NCI-H146 (cell line): ENCODE measurements around the gene ADGRB3.

ENCODE experiments used
- DNase-seq: peaks from one replicate; lab custom pipeline; 2025; lab: John Stamatoyannopoulos, UW

The ADGRB3 gene

DNA sequence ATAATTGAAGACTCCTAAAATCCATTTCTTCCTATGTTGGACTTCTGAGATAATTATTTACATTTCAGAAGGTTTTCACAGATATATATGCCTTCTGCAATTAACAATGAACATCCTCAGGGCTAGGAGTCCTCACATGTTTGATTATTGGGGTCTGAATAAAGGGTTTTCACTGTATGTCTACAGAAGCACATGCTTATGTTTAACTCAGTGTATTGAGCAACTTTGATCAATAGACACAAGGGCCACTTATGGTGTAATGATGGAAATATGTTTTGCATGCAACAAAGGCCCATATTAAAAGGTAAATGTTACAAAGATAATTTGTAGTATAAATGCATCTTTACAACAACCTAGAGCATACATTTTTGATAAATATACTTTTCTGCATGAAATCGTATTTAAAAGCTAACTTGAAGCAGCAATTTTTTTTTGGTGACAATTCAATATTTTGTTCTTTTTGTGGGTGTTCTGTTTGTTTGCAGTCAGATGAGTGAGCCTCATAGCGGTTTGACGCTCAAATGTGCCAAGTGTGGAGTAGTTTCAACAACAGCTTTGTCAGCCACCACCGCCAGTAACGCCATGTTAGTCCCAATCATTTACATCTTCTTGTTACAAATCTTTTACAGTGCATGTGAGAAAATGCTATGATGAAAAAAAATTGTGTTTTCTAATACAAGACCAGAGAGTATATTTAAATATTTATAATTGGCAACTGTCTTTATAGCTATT lies 703.5 kb downstream of the ADGRB3 start:
- DNase-seq, result no peak

DNA sequence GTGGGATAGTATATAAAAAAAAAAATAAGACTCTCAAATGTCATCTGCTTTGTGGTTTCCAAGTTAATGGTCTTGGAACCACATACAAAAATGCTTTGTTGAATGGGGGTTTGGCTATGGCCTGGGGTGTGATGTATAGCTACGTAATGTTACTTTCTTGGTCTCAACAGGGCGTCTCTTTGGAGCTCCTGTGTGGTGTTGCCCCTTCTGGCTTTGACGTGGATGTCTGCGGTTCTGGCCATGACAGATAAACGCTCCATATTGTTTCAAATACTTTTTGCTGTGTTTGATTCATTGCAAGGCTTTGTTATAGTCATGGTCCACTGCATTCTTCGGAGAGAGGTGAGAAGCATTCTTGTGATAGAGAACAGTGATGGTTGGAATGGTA lies 704.1 kb downstream of the ADGRB3 start:
- DNase-seq, result no peak

DNA sequence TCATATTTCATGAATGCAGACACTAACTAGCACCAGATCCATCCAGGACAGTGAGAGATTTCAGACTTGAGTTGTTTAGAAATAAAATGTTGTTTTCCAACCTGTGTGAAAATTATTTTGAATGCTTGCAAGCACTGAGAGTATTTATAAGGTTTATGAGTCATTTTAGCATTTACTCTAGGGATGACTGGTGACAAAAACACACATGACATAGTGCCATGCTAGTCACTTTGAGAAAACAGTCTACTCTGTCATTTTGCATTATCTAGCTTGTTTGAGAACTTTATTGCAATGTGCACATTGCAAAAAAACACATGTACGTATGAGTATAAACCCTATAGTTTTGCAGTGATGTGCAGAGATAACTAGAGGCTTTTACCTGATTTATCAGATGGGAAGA lies 705.1 kb downstream of the ADGRB3 start:
- DNase-seq, result no peak

DNA sequence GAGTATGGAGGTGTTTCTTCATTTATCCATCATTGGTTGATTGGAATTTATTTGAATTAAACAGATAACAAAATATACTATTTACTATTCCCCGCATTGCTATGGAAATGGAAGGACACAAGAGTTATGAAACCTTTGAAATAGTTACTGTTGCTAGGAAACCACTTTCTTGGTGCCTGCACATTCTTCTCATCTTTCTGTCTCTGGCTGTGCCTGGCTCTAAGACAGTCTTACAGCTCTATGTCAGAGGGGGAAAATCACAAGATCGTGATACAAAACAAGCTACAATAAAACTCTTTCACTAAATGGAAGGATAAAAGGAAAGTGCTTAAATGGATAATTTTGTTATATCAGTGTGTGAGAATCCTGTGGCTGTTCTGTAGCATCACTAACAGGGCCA lies 708.8 kb downstream of the ADGRB3 start:
- DNase-seq, result no peak

DNA sequence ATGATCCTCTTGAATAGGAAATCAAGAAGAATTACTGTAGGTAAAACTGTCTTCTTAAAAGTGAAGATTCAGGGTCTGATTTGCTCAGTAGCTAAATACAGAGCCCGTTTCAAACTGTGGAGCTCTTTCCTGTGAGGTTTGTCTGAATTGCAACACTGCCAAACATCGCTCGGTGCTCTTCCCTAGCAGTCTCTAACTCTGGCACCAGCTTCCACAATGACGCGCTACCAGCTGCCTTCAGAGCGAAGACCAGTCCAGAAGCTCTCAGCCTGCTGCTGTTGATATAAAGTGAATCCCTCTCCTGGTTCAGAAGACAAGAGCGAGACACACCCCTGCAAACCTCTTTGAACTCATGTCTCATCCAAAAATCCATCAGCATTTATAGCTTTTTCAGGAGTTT lies 714.7 kb downstream of the ADGRB3 start:
- no peak for DNase-seq

DNA sequence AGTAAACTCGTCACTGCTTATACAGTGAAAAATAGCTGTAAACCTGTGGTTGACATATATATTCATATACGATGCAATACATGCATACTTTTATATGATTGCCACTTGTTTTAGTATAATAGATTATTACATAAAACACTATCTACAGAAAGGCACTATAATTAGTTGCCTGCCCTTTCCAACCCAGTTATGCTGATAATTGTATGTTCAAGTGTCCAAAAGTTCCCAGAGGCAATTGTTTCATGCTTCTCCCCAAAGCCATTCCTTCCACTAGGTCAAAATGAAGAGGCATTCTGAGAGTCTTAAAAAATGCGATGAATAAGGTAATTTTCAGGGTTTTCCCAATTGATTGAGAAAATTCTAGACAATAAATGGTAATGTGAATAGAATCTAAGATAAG lies 727.1 kb downstream of the ADGRB3 start:
- no peak for DNase-seq

DNA sequence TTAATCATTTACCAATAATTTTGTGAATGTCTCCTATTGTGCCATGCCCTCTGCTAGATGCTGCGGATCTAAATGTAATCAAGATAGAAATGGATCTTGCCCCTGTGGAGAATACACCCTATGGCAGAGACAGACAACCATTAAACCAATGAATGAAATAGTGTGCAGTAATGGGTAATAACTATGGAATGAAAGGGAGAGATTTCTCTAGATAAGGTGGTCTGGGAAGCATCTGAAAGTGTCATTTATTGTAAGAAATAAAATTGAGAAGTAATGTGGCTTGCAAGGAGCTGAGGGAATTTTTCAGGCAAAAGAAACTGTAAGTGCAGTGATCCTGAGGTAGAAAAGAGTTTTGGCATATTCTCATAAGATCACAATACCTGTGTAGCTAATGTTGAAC lies 731.7 kb downstream of the ADGRB3 start:
- DNase-seq, result no peak

DNA sequence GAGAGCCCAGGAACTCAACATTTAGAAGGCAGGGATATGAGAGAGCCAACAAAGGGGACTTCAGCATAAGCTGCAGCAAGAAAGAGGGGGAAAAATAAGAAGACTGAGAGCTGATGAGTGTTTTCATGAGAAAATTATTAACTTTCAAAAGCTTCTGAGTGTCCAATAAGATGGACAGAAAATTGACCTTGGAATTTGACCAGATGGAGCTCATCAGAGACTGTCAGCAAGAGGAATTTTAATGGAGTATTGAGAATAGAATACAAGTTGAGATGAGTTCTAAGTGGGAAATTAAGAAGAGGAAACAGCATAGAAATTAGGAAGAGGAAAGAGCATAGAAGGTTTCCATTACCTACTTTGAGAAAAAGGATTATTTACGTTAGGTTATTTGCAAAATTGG lies 733.5 kb downstream of the ADGRB3 start:
- DNase-seq, result no peak

DNA sequence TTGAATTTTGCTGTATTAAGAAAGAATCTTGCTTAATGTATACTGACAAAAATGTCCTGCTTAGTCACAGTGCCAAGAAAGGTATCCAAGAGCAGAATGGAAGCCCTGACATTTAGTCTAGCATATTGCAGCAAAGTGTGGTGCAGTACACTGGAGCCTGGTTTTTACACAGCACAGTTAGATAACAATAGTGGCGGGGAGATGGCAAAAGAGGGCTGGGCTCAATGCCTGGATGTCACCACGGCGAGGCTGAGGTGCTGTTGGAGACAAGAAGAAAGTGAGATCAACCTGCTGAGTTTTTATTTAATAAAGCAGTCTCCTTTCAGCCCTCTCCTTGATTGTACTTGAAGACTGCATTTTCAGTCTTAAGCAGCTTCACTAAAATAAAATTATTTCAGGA lies 735.7 kb downstream of the ADGRB3 start:
- DNase-seq, result no peak

DNA sequence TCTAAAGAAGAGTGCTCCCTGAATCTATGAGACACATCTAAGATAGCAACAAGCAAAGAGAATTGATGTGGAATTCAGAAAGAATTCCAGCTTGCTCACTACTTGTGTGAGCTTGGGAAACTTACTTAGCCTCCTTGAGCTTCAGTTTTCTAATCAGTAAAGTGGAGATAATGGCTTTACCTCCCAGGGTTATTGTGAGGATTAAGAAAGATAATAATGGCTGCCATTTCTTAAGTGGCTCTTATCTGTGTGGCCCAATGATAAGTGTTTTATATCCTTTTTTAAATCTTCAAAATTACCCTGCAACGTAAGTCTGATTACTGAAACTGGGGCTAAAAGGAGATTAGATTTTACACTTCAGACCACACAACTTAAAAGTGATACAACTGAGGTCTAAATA lies 743.2 kb downstream of the ADGRB3 start:
- no peak for DNase-seq

DNA sequence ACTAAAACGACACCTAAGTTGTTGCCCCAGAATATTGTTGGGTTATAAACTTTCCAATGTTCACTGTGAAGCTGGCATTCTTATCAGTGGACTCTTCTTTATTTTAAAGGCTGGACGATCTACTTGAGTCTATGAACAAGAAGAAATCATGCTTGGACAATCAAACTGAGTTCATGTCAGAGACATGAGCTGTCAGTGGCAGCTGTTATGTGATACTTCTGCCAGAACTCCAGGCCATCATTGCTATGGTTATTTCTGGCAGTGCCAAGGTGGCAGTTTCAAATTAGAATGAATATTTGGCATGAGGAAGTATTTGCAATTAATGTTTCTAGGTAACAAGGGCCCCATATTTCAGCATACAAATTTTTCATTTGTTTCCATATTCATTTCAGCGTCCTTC lies 744.4 kb downstream of the ADGRB3 start:
- DNase-seq, result no peak

DNA sequence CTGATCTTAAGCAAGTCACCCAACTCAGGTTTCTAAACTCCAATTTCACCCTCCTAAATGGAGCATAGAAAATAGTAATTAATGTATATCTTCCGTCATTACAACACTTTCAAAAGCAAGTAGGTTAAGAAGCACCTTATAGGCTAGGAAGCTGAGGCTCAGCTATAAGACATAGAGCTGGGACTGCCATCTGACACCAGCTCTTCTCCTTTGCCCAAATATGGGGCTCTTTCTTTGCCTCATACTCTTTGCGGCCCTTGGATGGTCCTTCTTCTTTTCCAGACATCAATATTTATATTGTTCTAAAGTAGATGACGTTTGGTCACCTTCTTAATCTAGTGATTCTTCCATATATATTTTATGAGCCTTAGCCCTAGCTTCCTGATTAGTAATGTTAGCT lies 748.5 kb downstream of the ADGRB3 start:
- DNase-seq, result no peak

DNA sequence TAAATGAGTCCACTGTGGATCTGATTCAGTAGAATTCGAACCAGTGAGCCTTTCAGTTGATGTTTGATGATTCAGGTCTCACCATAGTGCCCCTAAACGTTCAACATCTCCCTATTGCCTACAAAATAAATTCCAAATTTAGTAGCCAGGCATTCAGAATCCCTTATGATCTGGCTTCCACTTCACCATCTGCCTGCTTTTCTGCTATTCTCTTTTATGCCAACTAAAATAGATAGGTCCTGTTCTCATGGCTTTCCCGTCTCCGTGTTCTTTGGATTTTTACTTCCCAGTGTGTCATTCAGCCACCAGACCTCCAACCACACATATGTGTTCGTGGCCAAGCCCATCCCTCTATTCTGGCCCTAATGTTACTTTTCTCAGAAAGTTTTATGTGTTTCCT lies 751.3 kb downstream of the ADGRB3 start:
- no peak for DNase-seq

DNA sequence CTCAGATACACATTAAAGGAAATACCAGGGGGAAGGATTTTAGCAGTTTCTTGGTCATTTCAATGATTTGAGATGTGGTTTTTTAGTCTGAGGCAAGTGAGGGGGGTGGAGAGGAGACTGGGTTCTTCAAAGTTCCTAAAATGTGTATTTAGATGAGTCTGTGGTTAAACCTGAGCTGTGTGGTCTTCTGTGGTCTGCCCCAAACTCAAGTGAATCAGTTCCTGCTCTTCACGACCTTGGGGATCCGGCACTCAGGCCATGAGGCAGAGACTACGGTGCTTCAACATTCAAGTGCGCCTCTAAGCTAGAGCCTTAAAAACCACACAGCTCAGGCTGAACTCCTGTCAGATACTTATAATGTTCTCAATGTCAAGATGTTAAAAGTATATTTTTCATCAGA lies 755.0 kb downstream of the ADGRB3 start:
- DNase-seq, result no peak

DNA sequence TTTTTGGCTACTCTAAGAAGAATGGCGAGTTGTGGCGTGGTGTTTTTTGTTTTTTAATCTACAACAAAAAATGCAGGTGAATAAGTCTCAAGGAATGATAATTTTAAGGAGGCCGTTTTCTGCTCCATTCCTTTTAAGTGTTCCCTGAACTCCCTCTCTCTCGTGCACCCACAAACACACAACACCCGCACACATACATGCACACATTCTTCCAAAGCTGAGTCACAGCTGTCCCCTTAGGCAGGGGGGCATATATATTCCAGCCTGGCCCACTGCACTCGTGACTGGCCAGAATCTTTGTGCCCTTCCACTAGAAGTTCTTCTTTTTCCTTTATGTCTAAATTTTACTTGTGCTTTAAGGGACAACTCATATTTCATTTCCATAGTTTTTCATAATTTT lies 756.0 kb downstream of the ADGRB3 start:
- DNase-seq, result no peak

DNA sequence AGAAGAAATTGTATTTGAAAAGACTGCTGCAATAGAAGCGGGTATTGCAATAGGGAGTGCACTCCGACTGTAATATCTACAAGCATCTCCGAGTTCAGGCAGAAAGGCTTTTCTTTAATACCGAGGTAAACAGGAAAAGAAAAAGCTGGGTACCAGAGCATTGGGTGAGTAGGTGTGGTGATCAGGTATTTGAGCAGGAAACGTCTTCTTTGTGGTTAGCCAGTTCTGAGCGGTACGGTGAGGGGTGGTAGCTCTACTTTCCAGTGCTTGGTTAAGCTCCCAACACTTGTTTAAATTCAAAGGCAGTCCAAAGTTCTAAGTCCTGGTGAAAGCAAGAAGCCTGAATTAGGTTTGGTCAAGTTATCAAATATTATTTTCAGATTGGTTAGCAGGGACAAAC lies 757.7 kb downstream of the ADGRB3 start:
- no peak for DNase-seq

DNA sequence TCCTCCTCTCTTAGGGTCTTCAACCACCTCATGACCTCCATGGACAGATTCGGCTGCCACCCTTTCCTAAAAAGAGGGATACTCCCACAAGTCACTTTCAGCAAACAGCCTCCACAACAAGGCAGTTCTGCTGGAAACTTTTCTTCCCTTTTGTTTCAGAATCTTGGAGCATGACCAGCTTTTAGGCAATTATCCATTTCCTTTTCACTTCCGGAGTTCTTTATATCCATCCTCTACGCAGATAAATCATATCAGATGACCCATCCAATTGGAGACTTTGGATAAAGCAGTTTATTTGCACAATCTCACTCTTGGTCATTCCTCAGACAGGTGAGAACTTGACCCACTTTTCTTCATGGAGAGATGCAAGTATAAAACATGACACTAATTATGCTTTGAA lies 763.2 kb downstream of the ADGRB3 start:
- DNase-seq, result no peak

DNA sequence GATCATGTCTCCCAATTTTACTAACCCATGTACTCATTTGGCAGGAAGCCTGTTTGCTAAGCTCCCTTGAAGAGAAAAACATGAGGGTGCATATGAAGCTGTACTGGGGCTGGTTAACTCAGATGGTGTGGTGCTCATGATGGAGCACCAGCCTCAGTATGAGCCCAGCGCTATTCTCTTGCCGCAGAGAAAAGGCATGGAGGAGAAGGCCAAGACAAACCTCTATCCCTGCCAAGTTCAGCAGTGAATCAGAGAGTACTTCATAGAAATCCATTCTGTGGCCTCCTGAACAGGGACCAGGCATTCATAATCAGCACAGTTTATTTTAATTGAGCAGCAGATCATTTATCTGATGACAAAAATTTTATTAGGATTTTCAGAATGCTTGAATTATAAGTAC lies 763.6 kb downstream of the ADGRB3 start:
- no peak for DNase-seq

DNA sequence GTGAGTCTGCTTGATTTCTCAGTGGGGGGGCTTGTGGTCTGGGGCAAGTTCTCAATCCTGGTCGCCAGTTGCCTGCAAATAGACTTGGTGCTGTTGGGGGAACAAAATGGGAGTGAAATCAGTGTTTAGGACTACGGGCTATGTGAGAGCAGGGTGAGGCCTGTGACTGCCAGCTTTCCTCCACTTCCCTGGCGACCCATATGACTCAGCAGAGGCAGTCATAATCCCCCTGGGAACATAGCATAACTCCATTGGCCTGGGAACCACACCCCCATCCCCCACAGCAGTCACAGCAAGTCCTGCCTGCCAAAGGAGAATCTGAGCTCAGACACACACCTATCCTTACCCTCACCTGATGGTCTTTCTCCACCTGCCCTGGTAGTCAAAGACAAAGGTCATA lies 773.8 kb downstream of the ADGRB3 start:
- no peak for DNase-seq

DNA sequence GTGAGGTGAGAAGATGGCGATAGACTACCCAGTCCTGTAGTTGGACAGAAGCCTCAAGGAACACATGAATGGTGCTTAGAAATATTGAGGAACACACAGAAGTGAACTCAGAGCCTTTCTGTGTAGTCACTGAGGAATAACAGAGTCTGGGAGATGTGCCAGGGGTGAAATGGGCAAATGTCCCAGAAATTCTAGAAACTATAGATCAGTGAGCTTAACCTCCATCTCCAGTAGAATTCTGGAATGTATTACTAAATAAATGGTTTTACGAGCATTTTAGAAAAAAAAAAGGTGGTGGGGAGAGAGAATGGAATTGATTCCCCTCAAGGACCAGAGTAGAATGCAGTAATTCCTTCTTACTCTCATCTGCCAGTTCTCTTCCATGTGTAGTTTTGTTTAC lies 781.7 kb downstream of the ADGRB3 start:
- DNase-seq, result no peak

DNA sequence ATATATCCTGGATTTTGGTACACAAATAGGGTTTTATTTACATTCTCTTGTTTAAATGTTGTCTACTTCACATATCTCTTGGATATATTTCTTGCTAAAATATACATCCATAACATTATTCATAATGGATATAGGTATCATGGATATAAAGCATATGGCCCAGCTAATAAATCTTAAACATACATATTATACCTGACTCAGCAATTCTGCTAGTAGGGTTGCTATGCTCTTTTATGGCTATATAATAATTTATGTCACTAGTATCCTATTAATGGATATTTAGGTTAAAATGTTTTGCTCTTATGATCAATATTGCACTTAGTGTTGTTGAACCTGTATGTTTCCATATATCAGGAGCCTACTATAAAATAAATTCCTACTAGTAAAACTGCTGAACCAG lies 786.2 kb downstream of the ADGRB3 start:
- no peak for DNase-seq

DNA sequence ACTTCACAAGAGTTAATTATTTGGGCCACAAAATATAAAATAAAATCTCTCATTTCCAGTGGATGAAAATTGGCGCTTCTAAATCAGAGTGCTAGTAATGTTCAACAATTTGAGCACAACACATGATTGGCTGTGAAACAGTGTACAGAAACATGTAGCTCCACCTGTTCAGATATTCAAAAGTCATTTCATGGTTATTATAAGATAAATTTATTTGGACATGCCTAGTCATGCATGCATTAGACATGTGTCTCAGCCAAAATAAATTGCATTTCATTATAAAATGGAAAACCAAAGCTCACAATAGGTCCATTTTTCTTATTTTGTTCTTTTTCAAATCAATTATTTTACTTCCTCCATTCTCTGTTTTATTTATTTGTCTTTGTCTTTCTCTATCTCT lies 786.9 kb downstream of the ADGRB3 start:
- no peak for DNase-seq

DNA sequence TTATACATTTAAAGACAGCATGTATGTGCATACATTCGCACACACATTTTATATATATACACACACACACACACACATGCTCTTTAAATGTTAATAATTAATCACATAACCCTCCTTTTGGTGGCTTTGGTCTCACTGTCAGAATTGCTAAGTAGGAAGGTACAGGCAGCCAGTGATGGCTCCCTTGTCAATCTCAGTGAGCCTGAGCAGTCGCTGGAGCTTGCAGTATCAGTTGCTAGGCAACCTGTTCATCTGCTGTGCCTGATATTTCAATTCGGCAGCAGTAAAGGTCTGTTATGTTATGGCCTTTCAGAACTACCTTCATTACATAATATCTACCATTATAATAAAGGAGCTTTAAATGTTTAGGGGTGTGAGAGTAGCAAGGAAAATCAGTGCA lies 787.4 kb downstream of the ADGRB3 start:
- DNase-seq, result no peak

DNA sequence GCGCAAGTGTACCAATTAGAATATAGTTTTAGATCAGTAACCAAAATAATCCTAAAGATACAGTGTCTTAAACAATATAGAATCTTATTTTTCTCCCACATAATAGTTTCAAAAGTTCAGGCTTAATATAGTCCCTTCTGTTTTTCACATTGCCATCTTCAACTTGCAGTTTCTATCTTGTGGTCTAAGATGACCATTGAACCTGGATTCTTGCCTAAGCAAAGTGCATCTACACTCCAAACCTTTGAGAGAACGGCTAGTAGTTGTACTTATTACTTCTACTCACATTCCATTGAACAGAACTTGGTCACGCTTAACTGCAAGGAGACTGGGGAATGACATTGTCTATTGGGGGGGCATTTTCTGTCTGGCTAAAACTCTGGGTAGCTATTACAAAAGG lies 788.7 kb downstream of the ADGRB3 start:
- no peak for DNase-seq

DNA sequence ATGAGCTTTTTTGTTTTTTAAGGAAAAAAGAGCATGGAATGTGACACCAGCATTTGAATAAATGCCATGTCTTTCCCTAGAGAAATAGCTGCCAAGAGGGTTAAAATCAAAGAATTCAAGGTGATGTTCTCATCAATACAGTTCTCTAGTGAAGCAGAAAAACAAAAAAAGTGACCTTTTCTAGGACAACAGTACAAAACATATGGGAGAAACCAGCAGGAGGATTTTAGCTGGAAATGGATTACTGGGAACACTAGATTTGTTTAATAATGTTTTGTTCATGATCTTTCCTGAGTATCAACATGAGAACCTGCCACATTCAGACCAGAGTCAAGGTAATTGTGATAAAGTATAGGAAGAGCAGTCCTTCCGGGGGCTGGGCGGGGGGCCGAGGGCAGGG lies 789.5 kb downstream of the ADGRB3 start:
- DNase-seq, result no peak
